DMS79 treated with DMSO at 0.1 percent for 48 hours (cell line): ENCODE results near the gene TMEM151A.
A peak's percentile ranks its signal among the peaks of the same experiment; 100 is the strongest.
"Not testable (repeated sequence)": the region's sequence is repeated elsewhere in the genome, so short reads cannot be mapped to it uniquely, and the experiment has no call there.

Experiments used
- DNase-seq: peaks from one replicate; lab custom pipeline; 2025; lab: John Stamatoyannopoulos, UW

Gene TMEM151A

DNA sequence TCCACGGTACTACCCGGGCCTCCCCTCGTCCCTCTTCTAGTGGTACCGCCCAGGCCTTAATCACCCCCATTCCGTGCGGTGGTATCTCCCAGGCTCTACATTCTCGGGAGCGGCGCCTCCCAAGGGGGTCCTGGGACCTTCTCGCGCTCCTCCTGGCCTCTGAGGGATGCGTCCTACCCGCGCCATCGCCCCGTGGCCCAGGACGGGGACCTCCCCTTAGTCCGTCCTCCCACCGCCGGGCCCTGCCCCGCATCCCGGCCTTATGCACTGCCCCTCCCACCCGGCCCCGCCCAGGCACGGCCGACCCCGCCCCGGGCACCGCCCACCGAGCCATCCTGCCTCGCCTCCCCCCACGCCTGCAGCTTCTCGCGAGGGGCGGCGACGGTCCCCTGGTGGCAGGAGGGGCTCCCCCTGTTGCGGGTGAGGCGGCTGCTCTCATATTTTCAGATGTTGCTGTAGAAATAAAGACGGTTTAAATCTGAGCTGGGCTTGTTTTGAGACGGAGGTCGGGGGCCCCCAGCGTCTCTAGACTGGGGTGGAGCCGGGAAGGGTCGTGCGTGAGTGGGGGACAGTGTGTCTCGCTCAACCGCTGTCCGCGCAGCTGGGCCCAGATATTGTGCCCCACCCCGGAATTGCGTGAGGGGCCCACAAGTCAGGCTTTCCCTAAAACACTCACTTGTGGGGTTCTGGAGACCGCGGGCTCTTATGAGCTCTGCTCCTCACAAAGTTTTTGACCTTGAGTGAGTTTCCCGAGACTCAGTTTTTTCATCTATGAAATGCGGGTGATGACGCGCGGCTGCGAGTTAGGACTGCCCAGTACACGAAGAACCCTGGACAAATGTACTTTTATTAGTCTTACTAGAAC, 24.1 kb upstream of the TMEM151A start:
- DNase-seq = peak; percentile 37

DNA sequence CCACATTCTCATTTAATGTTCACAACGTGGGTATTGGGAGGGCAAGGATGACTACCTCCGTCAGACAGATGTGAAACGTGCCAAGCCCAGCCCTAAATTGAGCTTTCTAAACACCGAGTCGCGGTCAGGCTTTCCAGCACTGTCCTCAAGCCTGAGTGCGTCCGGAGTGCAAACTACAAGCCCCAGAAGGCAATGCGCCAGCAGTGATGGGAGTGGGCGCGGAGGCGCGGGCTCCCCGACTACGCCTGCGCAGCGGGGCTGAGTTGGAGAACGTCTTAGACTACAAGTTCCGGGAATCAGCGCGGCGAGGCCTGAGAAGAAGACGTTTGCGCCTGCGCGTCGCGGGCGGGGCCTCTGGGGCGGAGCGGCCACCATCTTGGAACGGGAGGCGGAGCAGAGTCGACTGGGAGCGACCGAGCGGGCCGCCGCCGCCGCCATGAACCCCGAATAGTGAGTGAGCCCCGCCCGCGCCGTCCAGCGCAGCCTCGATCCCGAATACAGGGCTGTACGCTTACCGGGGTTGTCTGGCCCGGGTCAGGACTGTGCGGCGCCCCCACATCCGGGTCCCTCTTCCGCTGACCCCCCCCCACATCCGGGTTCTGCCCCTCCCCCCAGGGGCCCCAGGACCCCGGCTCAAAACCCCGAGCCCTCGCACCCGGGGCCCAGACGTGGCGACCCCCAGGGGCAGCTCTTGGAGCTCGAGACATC, 23.3 kb upstream of the TMEM151A start, which contains the start of gene RAB1B:
Gene RAB1B (plus strand): TSS at position 396 of the 708 bp plus-strand sequence. CDS start 41 bp downstream, at position 437.
- DNase-seq = peak; percentile 98

DNA sequence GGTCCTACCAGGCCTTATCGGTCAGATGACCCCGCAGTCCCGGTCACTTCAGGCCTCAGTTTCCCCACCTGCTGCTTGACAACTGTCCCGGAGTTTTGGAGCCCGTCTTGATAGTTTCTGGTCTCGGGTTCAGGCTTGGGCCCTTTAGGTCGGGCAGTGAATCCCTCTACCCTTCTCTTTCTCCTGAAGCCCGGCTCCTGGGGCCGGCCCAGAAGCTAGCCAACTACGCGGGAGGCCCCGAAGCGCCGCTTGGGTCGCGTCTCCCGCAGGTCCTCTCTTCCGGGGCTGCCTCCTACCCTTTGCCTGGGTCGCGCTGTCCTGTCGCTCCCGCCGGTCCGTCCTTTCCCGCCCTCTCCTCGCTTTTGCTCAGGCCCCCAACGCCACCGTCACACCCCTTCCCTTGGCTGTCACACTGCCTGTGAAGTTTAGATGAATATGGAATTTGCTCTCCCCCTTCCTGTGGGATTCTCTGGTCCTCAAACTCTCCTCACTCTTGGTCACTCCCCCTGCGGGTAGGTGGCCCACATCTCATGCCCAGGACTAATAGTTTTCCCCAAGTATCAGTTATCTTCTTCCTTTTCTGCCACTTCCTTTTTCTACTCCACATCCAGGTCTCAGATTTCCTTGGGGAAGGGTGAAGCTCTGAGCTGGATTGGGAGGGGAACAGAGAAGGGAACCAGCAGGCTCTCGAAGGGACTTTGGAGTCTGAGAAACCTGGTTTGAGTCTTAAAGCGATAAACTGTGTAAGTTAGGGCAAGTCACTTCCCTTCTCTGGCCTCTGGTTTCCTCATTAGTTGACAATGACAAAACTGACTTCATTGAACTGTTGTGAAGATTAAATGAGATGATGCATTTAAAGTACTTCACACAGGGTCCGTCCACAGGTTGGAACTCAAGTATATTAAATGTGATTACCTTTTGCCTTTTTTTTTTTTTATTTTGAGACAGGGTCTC, 22.5 kb upstream of the TMEM151A start:
- DNase-seq = no peak

DNA sequence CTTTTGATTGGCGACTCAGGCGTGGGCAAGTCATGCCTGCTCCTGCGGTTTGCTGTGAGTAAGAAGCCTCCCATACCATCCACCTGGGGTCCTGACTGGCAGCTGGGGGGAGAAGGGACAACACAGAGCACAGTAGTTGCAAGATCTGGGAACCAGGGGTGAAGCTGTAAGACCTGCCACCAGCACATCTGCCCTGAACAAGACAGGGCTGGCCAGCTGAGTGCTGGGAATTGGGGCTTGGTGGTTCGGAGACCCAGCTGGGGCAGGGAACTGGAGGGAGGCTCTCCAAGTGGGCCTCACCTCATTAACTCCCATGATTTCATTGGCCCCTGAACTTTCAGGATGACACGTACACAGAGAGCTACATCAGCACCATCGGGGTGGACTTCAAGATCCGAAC, 19.9 kb upstream of the TMEM151A start:
- DNase-seq = no peak

DNA sequence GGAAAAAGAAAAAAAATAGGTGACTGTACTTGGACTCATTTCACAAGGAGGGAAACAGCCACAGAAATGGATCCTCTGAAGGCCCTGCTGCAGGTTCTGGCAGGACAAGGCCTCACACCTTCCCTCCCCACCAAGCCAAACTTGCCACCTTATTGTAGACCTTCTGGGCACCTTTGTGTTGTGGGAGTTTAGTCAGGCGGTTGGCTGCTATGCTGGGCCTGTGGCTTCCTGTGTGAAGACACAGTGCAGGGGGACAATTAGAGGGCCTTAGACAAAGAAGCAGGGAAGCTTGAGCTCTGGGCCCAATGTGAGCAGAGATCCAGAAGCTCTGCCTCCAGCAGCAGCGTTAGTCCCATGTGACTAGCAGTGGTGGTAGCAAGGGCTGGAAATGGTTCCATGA, 19.1 kb upstream of the TMEM151A start:
- no peak for DNase-seq

DNA sequence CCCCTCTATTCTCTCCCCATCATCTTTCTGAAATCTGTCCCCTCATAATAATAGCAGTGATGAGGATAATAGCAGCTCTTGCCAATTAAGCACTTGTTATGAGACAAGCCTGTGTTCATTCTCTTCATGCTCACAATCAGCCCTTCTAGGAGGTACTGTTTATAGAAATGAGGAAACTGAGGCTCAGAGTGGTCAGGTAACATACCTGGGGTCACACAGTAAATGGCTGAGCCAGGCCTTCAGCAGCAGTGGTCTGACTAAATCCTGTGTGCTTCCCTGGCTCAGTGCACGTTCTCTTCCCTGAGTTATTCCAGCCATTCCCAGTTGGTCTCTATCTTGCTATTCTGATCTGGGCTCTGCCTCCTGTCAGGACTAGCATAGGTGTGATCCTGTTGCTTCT, 17.5 kb upstream of the TMEM151A start:
- DNase-seq = no peak

DNA sequence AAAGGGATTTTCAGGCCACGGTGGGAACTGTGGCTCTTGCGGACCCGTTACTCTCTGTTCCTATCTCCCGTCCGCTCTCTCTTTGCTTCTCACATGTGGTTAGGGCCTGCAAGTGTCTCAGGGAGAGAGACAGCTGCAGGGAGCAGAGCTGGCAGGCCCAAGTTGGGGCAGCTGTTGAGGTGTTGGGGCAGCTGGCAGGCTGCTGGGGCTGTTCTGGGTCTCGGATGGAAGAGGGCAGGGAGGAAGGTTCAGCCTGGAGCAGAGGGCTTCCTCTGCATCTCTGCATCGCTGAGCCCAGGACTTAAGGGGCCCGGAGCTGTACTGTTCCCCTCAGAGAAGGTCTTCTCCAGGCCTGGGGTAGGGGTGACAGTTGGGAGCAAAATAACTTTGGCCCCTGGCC, 16.3 kb upstream of the TMEM151A start:
- no peak for DNase-seq

DNA sequence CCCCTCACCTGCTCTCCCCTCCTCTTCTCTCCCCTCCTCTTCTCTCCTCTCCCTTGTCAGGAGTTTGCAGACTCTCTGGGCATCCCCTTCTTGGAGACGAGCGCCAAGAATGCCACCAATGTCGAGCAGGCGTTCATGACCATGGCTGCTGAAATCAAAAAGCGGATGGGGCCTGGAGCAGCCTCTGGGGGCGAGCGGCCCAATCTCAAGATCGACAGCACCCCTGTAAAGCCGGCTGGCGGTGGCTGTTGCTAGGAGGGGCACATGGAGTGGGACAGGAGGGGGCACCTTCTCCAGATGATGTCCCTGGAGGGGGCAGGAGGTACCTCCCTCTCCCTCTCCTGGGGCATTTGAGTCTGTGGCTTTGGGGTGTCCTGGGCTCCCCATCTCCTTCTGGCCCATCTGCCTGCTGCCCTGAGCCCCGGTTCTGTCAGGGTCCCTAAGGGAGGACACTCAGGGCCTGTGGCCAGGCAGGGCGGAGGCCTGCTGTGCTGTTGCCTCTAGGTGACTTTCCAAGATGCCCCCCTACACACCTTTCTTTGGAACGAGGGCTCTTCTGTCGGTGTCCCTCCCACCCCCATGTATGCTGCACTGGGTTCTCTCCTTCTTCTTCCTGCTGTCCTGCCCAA, 15.6 kb upstream of the TMEM151A start:
- DNase-seq = no peak

DNA sequence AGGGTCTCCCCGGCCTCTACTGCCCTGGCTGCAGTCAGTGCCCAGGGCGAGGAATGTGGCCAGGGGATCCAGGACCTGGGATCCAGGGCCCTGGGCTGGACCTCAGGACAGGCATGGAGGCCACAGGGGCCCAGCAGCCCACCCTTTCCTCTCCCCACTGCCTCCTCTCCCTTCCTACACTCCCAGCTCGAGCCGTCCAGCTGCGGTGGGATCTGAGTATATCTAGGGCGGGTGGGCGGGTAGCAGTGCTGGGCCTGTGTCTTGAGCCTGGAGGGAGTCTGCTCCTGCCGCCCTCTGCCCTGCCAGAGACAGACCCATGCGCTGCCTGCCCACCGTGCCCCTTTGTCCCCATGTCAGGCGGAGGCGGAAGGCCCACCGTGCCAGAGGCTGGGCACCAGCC, 15.1 kb upstream of the TMEM151A start:
- DNase-seq = not testable (repeated sequence)

DNA sequence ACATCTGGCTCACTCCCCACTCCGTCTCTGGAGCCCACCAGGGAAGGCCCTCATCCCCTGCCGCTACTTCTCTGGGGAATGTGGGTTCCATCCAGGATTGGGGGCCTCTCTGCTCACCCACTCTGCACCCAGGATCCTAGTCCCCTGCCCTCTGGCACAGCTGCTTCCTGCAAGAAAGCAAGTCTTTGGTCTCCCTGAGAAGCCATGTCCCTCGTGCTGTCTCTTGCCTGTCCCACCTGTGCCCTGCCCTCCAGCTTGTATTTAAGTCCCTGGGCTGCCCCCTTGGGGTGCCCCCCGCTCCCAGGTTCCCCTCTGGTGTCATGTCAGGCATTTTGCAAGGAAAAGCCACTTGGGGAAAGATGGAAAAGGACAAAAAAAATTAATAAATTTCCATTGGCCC, 14.6 kb upstream of the TMEM151A start:
- DNase-seq = not testable (repeated sequence)

DNA sequence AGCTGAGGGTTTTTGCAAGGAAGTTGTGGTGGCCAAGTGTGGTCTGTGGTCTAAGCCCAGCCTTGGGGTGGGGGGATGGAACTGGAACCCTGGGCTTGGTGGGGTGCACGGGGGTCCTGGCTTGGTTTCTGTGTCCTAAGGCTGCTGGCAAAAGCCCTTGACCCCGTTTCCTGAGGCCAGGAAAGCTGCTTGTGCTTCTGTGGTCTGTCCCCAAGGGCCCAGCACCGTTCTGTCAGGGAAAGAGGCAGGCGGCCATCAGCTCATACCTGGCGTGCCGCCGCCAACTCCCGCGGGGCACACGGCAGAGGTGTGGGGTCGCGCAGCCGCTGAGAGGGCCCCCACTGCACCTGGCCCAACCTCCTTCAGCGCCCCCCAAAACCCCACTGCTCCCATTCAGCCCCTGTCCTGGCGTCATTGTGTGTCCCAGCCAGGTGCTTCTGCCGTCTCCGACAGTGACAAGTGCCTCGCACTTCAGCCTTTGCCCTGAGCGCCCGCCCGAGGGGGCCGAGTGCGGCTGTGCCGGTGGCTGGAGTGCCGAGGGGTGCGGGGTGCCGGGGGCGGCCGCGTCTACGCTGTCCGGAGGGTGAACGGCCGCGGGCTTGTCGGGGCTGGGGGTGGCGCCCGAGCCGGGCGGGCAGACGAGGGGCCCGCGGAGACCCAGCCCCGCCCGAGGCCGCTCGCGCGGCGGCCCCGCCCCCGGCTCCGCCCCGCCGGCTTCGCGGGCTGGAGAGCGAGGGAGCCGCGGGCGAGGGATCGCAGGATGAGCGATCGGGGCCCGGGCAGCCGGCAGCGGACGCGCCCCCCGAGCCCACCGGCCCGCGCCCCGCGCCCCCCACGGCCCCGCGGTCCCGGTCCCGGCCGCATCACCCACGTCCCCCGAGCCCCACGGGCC, 14.0 kb upstream of the TMEM151A start, which contains the start of gene CNIH2:
Gene CNIH2 (plus strand): TSS at position 705 of the 892 bp plus-strand sequence. CDS start 282 bp downstream, outside the sequence.
- DNase-seq = peak; percentile 73

DNA sequence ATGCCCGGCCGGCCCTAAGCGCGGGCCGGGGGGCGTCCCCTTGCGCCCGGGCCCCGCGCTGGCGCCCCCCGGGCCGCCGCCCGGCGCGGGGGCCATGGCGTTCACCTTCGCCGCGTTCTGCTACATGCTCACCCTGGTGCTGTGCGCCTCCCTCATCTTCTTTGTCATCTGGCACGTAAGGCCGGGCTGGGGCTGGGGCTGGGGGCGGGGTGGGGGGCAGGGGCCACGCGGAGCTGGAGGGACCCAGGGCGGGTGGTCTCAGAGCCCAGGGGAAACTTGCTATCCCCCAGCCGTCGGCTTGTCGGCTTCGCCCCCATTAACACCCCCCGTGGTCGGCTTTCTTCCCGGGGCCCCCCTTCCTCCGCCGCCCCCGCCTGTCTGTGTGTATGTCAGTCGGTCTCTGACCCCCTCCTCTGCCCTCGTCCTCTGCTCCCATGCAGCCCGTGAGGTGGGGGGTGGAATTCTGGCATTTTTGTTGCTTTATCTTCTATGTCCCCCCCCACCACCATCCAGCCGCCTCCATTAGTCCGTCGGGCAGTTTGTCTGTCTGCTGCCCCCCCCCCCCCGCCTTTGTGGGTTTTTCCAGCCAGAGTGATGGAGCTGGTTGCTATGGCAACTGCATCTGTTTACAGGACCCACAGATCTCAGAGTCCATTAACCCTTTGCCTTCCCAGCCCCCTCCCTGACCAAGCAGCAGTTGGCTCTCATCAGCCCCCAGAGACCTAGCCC, 13.2 kb upstream of the TMEM151A start:
- DNase-seq = no peak

DNA sequence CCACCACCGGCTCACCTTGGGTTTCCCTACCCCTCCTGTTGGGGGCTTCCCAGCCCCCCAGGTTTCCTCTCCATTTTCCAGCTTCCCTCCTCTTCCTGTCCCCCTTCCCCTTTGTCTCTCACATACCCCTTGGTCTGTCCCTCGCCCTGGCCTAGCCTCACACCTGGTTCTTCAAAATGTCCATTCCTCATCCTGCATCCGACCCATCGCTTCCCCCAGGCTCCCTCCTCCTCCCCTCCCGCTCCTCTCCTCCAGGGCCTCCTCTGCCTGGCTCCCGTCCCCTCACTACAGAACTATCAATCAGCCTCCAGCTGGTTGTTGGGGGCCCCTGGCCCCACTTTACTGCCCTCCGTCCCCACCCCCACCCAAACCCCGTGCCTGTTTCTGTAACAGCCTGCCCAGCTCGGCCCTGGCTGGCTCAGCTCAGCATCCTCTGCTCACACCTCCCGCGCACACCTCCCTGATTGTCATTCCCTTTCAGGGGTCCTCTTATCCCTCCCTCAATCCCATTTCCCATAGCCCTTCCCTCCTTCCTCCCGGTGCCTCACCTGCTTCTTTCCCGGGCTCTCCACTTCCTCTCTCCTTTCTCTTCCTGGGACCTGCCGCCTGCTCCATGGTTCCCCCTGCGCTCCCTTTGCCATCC, 12.5 kb upstream of the TMEM151A start:
- no peak for DNase-seq

DNA sequence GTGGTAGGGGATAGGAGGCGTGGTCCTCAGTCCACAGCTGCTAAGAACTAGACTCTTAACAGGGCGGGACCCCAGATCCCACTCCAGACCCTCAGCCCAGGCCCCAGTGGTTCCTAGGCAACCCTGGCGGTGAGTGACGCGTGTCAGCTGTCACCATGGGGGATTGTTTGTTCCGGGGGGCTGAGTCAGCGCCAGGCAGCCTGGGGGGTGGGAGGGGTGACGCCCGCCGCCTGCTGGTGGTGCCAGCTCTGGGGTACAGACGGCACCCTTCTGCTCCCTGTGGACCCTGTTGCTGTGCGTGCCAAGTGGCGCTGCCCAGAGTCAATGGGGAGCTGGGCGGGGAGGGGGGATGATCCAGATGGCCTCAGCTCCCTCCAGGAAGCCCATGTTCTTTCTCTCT, 11.3 kb upstream of the TMEM151A start:
- DNase-seq = no peak

DNA sequence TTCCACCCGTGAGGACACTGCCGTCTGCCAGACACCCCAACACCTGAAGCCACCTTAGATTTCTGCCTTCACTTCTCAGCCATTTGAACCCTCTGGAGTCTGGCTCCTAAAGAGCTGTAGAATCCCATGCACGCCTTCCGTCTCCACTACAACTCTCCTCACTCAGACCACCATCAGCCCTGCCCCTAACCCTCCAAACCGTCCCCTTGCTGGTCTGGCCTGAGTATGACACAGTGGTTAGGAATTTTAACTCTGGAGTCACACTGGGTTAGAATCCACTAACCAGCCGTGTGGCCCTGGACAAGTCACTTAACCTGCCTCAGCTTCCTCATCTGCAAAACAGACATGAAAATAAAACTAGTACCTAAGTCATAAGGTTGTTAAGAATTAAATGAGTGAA, 10.7 kb upstream of the TMEM151A start:
- no peak for DNase-seq

DNA sequence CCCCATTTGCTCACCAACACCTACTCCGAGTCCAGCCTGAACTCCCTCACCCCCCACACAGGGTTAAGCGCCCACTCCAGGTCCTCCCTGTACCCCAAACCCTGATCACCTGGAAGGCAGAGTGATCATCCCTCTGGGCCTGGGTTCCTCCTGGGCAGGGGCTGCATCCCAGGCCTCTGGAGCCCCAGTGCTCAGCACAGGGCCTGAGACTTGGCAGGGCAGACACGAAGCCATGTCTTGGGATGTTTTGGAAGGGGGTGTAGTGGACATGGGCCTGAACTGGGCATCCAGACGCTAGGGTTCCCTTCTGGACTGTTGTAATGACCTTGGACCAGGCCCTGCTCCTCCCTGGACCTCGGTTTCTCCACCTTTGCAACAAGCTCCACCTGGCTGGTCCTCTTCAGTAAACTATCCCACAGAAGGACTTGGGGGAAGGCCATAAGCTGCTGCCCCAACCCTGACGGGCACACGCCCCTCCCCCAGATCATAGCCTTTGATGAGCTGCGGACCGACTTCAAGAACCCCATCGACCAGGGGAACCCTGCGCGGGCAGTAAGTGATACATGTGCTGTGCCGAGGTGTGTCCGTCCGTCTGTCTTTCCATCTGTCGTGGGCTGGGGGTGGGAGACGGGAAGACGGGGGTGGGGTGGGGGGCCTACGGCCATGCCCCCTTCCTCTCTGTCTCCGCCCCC, 9.8 kb upstream of the TMEM151A start:
- no peak for DNase-seq

DNA sequence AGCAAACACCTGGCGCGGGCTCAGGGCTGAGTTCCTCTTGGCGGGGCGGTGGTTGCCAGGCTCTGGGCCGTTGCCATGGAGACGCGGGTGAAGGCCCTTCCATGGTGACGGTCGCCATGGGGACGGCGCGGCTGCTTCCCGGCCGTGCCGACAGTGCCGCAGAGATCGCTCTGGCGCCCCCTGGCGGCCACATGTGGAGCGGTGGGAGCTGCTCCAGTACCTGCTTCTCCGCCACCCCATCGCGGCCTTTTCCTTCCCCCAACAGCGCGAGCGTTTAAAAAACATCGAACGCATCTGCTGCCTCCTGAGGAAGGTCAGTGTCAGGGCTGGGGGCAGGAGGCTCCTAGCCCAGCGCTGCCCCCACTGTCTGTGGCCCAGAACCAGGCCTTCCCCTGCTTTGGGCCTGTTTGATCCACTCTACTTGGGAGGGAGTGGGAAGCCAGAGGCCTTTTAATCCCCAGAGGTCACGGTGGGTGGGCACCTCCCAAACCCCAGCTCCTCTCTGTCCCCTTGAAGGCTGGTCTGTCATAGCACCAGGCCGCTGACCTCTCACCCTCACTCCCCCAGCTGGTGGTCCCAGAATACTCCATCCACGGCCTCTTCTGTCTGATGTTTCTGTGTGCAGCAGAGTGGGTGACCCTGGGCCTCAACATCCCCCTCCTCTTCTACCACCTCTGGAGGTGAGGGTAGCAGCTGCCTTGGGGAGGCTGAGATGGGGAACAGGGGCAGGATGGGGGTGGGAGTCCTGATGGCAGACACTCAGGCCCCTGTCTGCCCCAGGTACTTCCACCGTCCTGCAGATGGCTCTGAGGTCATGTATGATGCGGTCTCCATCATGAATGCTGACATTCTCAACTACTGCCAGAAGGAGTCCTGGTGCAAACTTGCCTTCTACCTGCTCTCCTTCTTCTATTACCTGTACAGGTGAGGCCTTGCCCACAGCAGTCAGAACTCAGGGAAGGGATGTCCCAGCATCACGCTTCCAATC, 8.9 kb upstream of the TMEM151A start:
- peak; percentile 91 for DNase-seq
